Esophagus muscularis mucosa (tissue), 3 donors: ENCODE data around the gene DCAF10.

Experiments
- CTCF ChIP-seq, 3 experiments: fragments of 200-600 bp in 2 of 3; fragments of 450-650 bp in 1 of 3; sonication (generic) in 2 of 3; IDR thresholded peaks; one replicate each; pipeline ENCODE4 v1.5.1; 2017 to 2019; ENCODE audit warnings: antibody characterized with exemption in 3 of 3, mild to moderate bottlenecking in 2 of 3, moderate library complexity in 1 of 3
- POLR2A ChIP-seq: fragments of 450-650 bp; IDR thresholded peaks from one replicate; pipeline ENCODE4 v1.6.1; 2017; ENCODE audit warnings: antibody characterized with exemption, moderate library complexity, mild to moderate bottlenecking, low read depth
- POLR2AphosphoS5 ChIP-seq, 2 donors: sonication (generic); formaldehyde crosslinking; IDR thresholded peaks; one replicate each; pipeline ENCODE4 v1.6.1; 2017; ENCODE audit warnings: antibody characterized with exemption in 2 of 2

GRCh38 chr9:37880916-37881479 is 80.4 kb downstream of the DCAF10 start:
- no peak for TF ChIP-seq CTCF (IDR thresholded peaks at IDR 0.05)
- no peak for TF ChIP-seq POLR2AphosphoS5 (IDR thresholded peaks at IDR 0.05)
- no peak for TF ChIP-seq POLR2A
